Mesothelial cell of epicardium (in vitro differentiated cells): Measurements from ENCODE around the gene CEBPE. TPM values are rescaled to one million over a fixed set of nuclear protein-coding genes. Genes with fewer than 3 reads are reported as not detected.

Experiments used
- DNase-seq, 2 experiments: peaks; one replicate each; pipeline ENCODE4 v3.0.0; 2021; ENCODE audit warnings: low spot score in 2 of 2; ENCODE audit not compliant: unreplicated experiment in 2 of 2
- H3K27ac Mint-ChIP-seq: 2 replicates; pipeline ENCODE4 v1.8.0; 2021; ENCODE audit warnings: mixed read lengths
- H3K27me3 Mint-ChIP-seq: 2 replicates; pipeline ENCODE4 v1.8.0; 2021; ENCODE audit warnings: low read depth, mixed read lengths
- H3K36me3 Mint-ChIP-seq: 2 replicates; pipeline ENCODE4 v1.8.0; 2021; ENCODE audit warnings: mixed read lengths
- H3K4me1 Mint-ChIP-seq: 2 replicates; pipeline ENCODE4 v1.8.0; 2021; ENCODE audit warnings: mixed read lengths
- H3K4me3 Mint-ChIP-seq: 2 replicates; pipeline ENCODE4 v1.8.0; 2021; ENCODE audit warnings: mild to moderate bottlenecking, moderate library complexity, mixed read lengths
- H3K9me3 Mint-ChIP-seq: 2 replicates; pipeline ENCODE4 v1.8.0; 2021; ENCODE audit warnings: mixed read lengths
- CTCF ChIP-seq: fragments of 200-600 bp; sonication (generic); IDR thresholded peaks from one replicate; pipeline ENCODE4 v1.5.0; 2021; ENCODE audit warnings: antibody characterized with exemption; ENCODE audit not compliant: unreplicated experiment
- total RNA-seq: library from RNA; stranded (reverse); gene quantifications from 3 replicates; pipeline ENCODE4 v1.2.1, GENCODE V29; 2021

CEBPE gene
- total RNA-seq, 1 donor from 2014 or later: not detected

DNA sequence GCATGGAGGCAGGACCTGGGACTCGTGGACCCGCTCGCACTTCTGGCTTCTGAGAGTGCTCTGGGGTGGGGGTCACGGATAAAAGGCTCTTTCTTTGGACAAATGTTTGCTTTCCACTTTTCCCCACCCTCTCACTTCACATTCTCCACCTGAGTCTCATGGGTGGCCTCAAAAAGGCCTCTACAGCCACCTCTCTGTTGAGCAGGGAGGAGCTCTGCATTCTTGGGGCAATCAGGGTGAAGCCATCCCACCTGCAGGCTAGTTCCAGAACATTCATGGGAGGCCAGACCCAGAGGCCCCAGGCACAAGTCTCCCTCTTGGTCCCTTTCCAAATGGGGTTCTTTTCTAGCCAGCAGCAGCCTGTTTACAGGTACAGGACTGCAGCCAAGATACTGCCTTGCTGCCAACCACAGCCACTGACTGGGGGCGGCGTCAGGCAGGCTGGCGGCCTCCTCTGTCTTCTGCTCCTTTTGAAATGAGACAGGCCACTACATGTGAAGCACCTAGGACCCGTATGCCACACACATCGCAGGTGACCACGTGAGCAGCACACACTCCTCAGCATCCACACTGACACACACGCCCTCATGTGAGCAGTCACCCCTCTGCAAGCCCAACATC, 18.2 kb upstream of the CEBPE start:
- H3K4me1 Mint-ChIP-seq: peaks cover 7% of the 10 kb centered on the region
- no peak overlapping the region for H3K4me3 Mint-ChIP-seq
- H3K27ac Mint-ChIP-seq: no peak overlapping the region
- H3K36me3 Mint-ChIP-seq: peaks cover 24% of the 10 kb centered on the region
- no peak for TF ChIP-seq CTCF
- no peak for DNase-seq
- H3K27me3 Mint-ChIP-seq: no peaks in the 10 kb centered on the region
- no peaks in the 10 kb centered on the region for H3K9me3 Mint-ChIP-seq

DNA sequence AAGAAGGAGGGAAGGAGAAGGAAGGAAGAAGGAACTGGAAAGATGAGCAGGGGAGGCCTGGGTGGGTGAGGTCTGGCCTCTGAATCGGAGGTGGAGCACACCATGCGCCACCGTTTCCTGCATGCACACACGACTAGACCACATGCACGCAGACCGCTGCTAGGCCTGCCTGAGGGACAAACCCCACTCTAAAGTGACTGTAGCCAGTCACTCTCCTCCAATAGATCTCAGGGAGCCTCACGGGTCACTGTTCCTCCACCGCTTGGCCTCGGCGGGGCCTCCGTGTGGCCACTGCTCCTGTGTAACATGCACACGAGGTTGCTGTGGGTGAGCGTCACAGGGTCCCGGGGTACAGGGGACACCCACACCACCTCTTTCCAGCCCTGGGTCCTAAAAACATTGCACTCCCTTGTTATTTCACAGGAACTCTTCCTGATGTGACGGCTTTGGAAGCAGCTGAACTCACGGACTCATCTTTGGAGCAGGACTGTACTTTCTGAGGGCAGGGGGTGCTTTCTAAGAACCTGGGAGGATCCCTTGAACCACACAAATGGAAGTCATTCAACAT, 17.6 kb upstream of the CEBPE start:
- DNase-seq: no peak
- Mint-ChIP-seq H3K4me1 (peaks cover under 1% of the 10 kb centered on the region), H3K36me3 (peaks cover 26% of the 10 kb centered on the region), H3K27ac (no peak overlapping the region), H3K9me3 (no peaks in the 10 kb centered on the region), H3K4me3 (no peak overlapping the region), H3K27me3 (no peaks in the 10 kb centered on the region)
- no peak for TF ChIP-seq CTCF

GRCh38 chr14:23132970-23133369, 13.9 kb upstream of the CEBPE start:
- Mint-ChIP-seq H3K9me3 (no peaks in the 10 kb centered on the region), H3K36me3 (peaks cover 29% of the 10 kb centered on the region), H3K4me3 (no peak overlapping the region), H3K27ac (no peak overlapping the region), H3K27me3 (no peaks in the 10 kb centered on the region), H3K4me1 (no peaks in the 10 kb centered on the region)
- no peak for TF ChIP-seq CTCF
- DNase-seq: no peak

GRCh38 chr14:23131482-23131881, 12.4 kb upstream of the CEBPE start:
- DNase-seq: no peak
- no peak for TF ChIP-seq CTCF
- no peak overlapping the region for H3K4me3 Mint-ChIP-seq
- peaks cover 28% of the 10 kb centered on the region for H3K36me3 Mint-ChIP-seq
- no peaks in the 10 kb centered on the region for H3K4me1 Mint-ChIP-seq
- H3K27ac Mint-ChIP-seq: no peak overlapping the region
- H3K9me3 Mint-ChIP-seq: no peaks in the 10 kb centered on the region
- no peaks in the 10 kb centered on the region for H3K27me3 Mint-ChIP-seq

DNA sequence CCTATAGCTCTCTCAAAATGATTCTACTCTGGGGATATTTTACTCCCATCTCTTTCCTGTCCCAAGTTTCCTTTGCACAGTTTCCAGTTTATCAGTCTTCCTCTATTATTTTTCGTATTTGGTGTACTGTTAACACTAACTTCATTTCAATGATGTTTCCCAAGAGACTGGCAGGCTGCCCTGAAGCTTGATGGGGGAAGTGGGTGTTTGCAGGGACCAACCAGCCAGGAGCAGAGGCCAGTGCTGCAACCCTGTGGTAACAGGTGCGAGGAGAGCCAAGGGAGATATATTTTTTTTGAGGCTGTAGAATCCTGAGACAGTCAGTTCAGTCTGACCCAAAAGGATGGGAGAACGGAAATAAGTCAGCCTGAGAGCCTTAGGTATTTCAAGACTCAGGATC, 11.8 kb upstream of the CEBPE start:
- H3K9me3 Mint-ChIP-seq: no peaks in the 10 kb centered on the region
- peaks cover 24% of the 10 kb centered on the region for H3K36me3 Mint-ChIP-seq
- no peak for DNase-seq
- no peak for TF ChIP-seq CTCF
- no peaks in the 10 kb centered on the region for H3K4me1 Mint-ChIP-seq
- no peak overlapping the region for H3K4me3 Mint-ChIP-seq
- no peak overlapping the region for H3K27ac Mint-ChIP-seq
- no peaks in the 10 kb centered on the region for H3K27me3 Mint-ChIP-seq
